ENCODE results near the gene DOCK8. TPM values are rescaled to one million over a fixed set of nuclear protein-coding genes. Genes with fewer than 3 reads are reported as not detected.

Gene DOCK8
- total RNA-seq, 2 experiments from 2014 or later = 270 to 283 TPM

DNA sequence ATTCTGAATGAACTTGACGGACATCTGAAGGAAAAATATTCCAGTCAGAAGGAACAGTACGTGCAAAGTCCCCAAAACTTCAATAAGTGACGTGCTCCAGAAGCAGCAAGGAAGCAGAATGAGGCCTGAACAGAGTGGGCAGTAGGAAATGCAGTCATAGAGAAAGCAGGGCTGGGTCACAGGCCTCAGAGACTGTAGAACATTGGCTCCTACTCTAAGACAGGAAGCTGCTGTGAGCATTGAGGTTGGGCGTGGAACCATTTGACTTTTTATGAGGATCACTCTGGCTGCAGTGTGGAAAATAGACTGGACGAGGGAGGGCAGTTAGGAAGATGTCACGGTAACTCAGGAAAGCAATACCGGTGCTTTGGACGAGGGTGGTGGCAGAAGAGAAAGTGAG lies 64.0 kb downstream of the DOCK8 start:
- H3K4me1 Mint-ChIP-seq = peaks cover 36% of the 10 kb centered on the region
- ChIA-PET POLR2A (no interaction called here), CTCF (interaction anchor here (1.1 to 3.4 kb wide), 3 partner anchors 16 to 63 kb away, joined by 3 to 17 read pairs (median 8); no protein-coding TSS in a partner anchor)
- no peak overlapping the region for H3K27ac Mint-ChIP-seq
- H3K27me3 Mint-ChIP-seq = no peaks in the 10 kb centered on the region
- no peaks in the 10 kb centered on the region for H3K9me3 Mint-ChIP-seq
- DNase-seq = peak; percentile 65
- H3K4me3 Mint-ChIP-seq = no peak overlapping the region
- peaks cover 45% of the 10 kb centered on the region for H3K36me3 Mint-ChIP-seq (ENCODE audit: low read depth)

DNA sequence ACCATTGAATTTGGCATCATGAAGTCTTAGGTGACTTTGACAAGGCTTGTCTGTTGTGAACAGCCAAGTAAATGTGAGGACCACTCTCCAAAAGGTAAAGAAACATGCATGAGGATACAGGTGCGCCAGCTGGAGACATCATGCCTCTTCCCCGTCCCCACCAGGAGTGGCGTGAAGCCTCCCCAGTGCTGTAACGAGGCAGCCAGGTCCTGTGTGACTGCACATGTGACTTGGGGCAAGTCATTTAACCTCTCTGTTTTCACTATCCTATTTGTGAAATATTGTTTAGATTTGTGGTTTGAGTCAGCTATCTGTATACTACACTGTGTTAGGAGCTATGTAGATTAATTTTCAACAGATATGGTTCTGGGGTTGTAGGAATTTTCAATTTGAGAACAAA lies 65.0 kb downstream of the DOCK8 start:
- no peak for DNase-seq

DNA sequence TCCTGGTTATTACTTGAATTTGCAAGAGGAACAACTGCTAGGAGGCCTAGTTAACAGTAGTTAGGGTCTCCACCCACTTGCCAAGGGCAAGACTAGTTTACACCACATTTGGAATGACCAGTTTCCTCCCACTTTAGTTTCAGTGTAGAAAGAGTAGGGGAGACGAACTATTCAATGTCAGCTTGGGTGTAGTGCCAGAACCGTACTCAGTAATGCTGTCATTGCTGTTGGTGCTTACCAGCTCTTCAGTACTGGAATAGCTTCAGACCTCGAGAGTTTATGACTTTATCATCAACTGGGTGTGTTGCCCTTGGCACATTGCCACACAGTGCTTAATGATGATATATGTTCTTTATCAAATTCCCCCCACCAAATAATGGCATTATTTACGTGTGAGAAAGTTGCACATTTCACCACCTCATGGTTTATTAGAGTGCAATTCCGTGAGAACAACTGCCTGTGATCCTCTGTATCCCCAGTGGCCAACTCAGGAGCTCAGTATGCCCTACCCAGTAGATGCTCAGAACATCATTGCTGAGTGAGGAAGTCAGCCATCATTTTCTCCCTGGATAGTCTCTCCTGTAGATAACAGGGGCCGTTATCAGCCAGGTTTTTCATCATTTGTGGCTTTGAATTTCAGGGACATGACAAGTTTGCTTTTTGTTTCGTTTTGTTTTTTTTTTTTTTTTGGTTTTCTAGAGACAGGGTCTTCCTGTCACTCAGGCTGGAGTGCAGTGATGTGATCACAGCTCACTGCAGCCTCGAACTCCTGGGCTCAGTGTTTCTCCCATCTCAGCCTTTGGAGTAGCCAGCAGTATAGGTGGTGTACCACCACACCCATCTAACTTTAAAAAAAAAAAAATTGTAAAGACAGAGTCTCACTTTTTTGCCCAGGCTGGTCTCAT lies 67.3 kb downstream of the DOCK8 start:
- POLR2A ChIA-PET = interaction anchor here (0.9 to 1.3 kb wide), 2 partner anchors 7 to 9 kb away, joined by 3 to 9 read pairs; no protein-coding TSS in a partner anchor
- Mint-ChIP-seq H3K27me3 (no peaks in the 10 kb centered on the region), H3K9me3 (no peaks in the 10 kb centered on the region), H3K4me1 (peaks cover 42% of the 10 kb centered on the region), H3K36me3 (ENCODE audit: low read depth) (peaks cover 49% of the 10 kb centered on the region), H3K4me3 (peak overlapping the region; percentile 66), H3K27ac (peak overlapping the region; percentile 90)
- peak; percentile 44 for DNase-seq
- CTCF ChIA-PET = interaction anchor here (0.8 to 1.9 kb wide), 4 partner anchors 10 to 162 kb away, joined by 3 to 4 read pairs (median 4); no protein-coding TSS in a partner anchor

More for the DNA sequence above, 65.0 kb downstream of the DOCK8 start:
- Mint-ChIP-seq H3K36me3 (ENCODE audit: low read depth) (peaks cover 44% of the 10 kb centered on the region), H3K4me3 (no peak overlapping the region), H3K4me1 (peaks cover 44% of the 10 kb centered on the region), H3K27ac (peak overlapping the region; percentile 71), H3K27me3 (no peaks in the 10 kb centered on the region), H3K9me3 (no peaks in the 10 kb centered on the region)
- CTCF ChIA-PET = interaction anchor here (1.5 to 1.9 kb wide), 4 partner anchors 13 to 65 kb away, joined by 4 to 8 read pairs (median 6); partner anchors contain the start of gene DOCK8
- POLR2A ChIA-PET = no interaction called here

DNA sequence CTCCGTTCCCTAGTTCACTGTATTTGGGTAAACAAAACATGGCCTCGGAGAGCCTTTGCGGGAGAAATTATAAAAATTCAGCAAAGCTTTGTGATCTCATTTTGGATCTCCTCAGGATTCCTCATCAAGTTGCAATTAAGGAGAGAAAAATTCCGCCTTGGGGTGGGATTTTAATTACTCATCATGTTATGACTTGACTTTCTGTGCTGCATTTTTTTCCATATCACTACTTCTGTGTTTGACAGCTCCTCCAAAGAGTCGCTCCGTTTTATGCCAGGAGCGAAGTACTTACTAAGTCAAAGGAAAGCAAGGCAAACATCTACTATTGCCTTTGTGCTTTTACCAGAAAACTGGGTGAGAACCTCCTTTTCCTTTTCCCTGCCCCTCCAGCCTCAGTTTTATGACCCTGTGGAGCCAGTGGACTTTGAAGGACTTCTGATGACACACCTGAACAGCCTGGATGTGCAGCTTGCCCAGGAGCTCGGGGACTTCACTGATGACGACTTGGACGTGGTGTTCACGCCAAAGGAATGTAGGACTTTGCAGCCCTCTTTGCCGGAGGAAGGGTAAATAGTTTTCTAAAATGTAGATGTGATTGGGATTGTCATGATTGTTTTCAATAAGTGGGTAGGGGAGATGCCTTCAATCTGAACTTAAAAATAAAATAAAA lies 71.5 kb downstream of the DOCK8 start:
- ChIA-PET POLR2A (no interaction called here), CTCF (interaction anchor here (1.1 to 1.5 kb wide), 2 partner anchors 13 to 20 kb away, joined by 3 to 9 read pairs; no protein-coding TSS in a partner anchor)
- Mint-ChIP-seq H3K4me3 (no peak overlapping the region), H3K9me3 (no peaks in the 10 kb centered on the region), H3K27me3 (no peaks in the 10 kb centered on the region), H3K36me3 (ENCODE audit: low read depth) (peaks cover 84% of the 10 kb centered on the region), H3K4me1 (peaks cover 58% of the 10 kb centered on the region), H3K27ac (peak overlapping the region; percentile 17)
- DNase-seq = no peak

DNA sequence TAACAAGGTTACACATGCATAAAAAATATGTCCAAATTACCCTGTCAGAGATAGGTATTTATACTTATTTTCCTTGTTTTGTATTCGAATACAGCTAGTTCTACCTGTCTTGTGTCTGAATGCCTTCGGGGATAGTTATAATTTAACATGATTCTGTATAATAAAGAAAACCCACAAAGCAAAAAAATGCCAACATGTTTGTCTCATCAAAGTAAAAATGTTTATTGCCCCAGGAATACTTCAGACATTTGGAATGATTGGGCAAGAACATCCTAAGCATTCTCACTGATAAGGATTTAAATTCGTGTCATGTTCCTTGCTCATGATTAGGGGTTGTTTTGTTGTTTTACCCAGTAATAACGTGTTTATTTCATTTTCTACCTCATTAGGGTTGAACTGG lies 74.5 kb downstream of the DOCK8 start:
- peaks cover 46% of the 10 kb centered on the region for H3K4me1 Mint-ChIP-seq
- no peak for DNase-seq
- H3K36me3 Mint-ChIP-seq (ENCODE audit: low read depth) = peaks cover 79% of the 10 kb centered on the region
- CTCF ChIA-PET = interaction anchor here (1.4 kb wide), 2 partner anchors 9 to 17 kb away, joined by 3 to 5 read pairs; no protein-coding TSS in a partner anchor
- H3K9me3 Mint-ChIP-seq = no peaks in the 10 kb centered on the region
- no peak overlapping the region for H3K4me3 Mint-ChIP-seq
- H3K27ac Mint-ChIP-seq = no peak overlapping the region
- POLR2A ChIA-PET = interaction anchor here (0.9 kb wide), 1 partner anchor 8 kb away, joined by 3 read pairs; no protein-coding TSS in a partner anchor
- H3K27me3 Mint-ChIP-seq = no peaks in the 10 kb centered on the region

DNA sequence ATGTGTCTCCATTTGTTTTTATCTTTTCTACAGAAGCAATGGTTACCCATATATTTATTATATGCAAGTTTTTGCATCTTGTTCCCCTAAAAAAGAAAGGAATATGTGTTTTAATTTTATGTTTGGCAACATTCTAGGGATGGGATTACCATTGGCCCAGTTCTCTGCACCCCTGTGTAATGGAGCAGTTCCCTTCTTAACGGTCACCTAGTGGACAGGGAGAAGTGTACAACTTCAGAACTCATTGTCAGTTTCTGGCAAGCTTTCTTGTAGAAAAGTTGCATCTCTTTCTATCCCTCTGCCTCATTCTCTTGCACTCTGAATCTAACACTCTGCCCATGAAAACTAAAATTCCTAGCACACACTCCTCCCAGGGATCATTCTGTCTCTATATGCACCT lies 78.2 kb downstream of the DOCK8 start:
- ChIA-PET CTCF (interaction anchor here (0.8 to 4.1 kb wide), 5 partner anchors 8 to 71 kb away, joined by 3 to 17 read pairs (median 4); no protein-coding TSS in a partner anchor), POLR2A (no interaction called here)
- H3K4me1 Mint-ChIP-seq = peaks cover 52% of the 10 kb centered on the region
- no peaks in the 10 kb centered on the region for H3K27me3 Mint-ChIP-seq
- DNase-seq = no peak
- H3K36me3 Mint-ChIP-seq (ENCODE audit: low read depth) = peaks cover 77% of the 10 kb centered on the region
- no peaks in the 10 kb centered on the region for H3K9me3 Mint-ChIP-seq
- H3K4me3 Mint-ChIP-seq = no peak overlapping the region
- H3K27ac Mint-ChIP-seq = no peak overlapping the region

DNA sequence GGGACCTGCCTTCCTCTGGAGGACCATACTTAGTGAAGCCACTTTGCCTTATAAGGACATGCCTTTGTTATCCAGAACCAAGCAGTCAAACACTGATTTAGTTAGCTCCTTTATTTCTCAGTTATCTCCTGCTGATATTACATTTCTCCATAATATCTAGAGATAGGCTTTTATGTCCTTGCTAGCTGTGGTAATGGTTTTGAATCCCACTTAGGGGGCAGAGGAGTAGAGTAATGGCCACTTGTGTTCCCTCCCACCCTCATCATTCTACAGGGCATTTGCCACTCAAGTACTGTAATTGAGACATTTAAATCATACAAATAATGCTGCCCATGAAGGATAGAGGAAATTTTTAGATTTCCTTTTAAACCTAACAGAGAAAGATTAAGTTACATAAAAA lies 80.9 kb downstream of the DOCK8 start:
- Mint-ChIP-seq H3K27me3 (no peaks in the 10 kb centered on the region), H3K36me3 (ENCODE audit: low read depth) (peaks cover 74% of the 10 kb centered on the region), H3K4me3 (no peak overlapping the region), H3K4me1 (peaks cover 44% of the 10 kb centered on the region), H3K9me3 (no peaks in the 10 kb centered on the region), H3K27ac (no peak overlapping the region)
- CTCF ChIA-PET = interaction anchor here (0.8 to 4.1 kb wide), 4 partner anchors 11 to 72 kb away, joined by 3 to 17 read pairs (median 3); no protein-coding TSS in a partner anchor
- no peak for DNase-seq
- POLR2A ChIA-PET = no interaction called here

DNA sequence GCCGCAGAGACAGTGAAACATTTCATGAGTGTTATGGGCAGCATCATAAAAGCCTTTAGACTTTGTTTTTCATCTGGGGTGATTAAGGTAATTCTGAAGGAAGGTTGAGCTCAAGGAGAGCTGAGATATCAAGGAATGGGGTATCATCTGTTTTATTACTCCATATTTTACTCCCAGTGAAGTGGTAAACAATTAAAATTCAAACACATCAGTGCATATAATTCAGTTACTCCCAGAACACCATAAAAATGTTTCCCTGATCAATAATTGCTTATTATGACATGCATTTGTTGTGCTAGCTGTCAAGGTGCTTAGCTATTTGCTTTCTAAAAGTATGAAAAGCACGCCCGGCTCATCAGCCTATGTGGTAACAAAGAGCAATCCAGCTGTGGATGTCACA lies 81.7 kb downstream of the DOCK8 start:
- H3K4me1 Mint-ChIP-seq = peaks cover 43% of the 10 kb centered on the region
- H3K36me3 Mint-ChIP-seq (ENCODE audit: low read depth) = peaks cover 76% of the 10 kb centered on the region
- H3K27ac Mint-ChIP-seq = no peak overlapping the region
- no peaks in the 10 kb centered on the region for H3K27me3 Mint-ChIP-seq
- ChIA-PET POLR2A (interaction anchor here (0.5 kb wide), 1 partner anchor 9 kb away, joined by 7 read pairs; no protein-coding TSS in a partner anchor), CTCF (interaction anchor here (2.6 to 4.1 kb wide), 2 partner anchors 19 to 81 kb away, joined by 10 to 17 read pairs; partner anchors contain the start of gene DOCK8)
- no peak for DNase-seq
- no peaks in the 10 kb centered on the region for H3K9me3 Mint-ChIP-seq
- no peak overlapping the region for H3K4me3 Mint-ChIP-seq

DNA sequence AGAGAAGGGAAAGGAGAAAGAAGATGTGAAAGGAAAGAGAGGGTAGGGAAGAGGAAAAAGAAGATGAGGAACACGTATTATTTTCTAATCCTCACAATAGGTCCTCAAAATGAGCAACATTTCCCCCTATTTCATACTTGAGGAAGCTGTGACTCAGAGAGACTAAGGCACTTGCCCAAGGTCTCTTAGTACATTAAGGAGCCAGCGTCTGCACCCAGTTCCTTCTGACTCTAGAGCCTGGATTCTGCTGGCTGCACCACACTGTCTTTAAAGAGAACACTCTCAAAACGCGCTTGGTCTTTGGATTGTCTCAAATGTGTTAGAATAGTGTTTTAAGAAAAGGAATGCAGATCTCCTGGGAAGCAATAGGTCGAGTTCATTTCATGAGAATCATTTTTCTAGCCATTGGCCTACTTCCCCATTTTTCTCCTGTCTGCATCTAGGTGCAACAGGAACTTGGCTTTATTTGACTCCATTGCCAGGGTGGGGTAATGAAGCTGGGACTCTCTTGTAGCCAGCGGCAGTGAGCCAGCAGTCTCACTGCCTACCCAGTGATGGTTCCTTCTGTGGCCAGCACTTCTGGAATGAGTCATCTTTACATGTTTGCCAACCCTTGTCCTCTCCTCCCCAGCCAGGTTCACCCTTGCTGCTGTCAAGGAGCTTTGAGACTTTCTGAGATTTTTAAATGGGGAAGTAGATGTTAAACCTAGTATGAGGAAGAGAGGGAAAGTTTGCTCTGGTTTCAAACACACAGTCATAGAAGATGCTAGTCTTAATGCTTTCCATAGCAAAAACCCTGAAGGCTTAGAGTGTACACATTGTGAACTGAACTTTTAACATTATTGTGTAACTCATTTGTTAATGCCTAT lies 82.7 kb downstream of the DOCK8 start:
- DNase-seq = no peak
- Mint-ChIP-seq H3K4me3 (no peak overlapping the region), H3K27me3 (no peaks in the 10 kb centered on the region), H3K9me3 (no peaks in the 10 kb centered on the region), H3K4me1 (peaks cover 43% of the 10 kb centered on the region), H3K27ac (no peak overlapping the region), H3K36me3 (ENCODE audit: low read depth) (peaks cover 85% of the 10 kb centered on the region)
- CTCF ChIA-PET = interaction anchor here (0.7 to 2.6 kb wide), 3 partner anchors 14 to 82 kb away, joined by 3 to 10 read pairs (median 3); partner anchors contain the start of gene DOCK8
- POLR2A ChIA-PET = no interaction called here

DNA sequence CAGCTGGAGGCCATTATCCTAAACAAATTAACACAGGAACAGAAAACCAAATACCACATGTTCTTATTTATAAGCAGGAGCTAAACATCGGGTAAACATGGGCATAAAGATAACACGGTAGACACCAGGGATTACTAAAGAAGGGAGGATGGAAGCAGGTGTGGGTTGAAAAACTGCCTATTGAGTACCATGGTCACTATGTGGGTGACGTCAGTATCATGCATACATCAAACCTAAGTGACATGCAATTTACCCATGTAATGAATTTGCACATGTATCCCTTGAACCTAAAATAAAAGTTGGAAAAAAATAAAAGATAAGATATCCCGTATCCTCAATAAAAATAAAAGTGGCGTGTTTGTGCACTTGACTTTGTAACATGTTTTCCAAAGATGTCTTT lies 88.8 kb downstream of the DOCK8 start:
- CTCF ChIA-PET = interaction anchor here (0.6 kb wide), 1 partner anchor 11 kb away, joined by 4 read pairs; no protein-coding TSS in a partner anchor
- H3K4me3 Mint-ChIP-seq = no peak overlapping the region
- POLR2A ChIA-PET = no interaction called here

DNA sequence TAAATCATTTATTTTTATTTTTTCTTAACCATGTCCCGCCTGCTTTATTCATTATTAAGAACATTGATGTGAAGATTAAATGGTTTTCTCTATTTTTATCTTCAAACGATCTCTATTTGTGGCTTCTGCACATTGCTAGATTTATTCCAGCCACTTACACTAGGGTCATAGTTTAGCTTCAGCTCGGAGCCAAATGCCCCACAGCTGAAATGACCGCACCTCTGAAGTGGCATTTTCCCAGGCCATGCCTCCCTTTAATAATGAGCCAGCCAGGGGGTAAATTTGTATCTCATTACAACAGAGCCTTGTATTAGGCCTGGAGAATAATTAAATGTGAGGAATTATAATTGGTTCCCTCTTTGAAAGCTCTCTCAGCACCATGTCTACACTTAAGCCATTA lies 89.4 kb downstream of the DOCK8 start:
- peaks cover 75% of the 10 kb centered on the region for H3K36me3 Mint-ChIP-seq (ENCODE audit: low read depth)
- no peak for DNase-seq
- no peak overlapping the region for H3K27ac Mint-ChIP-seq
- H3K4me1 Mint-ChIP-seq = peaks cover 5% of the 10 kb centered on the region
- H3K4me3 Mint-ChIP-seq = no peak overlapping the region
- POLR2A ChIA-PET = no interaction called here
- H3K27me3 Mint-ChIP-seq = no peaks in the 10 kb centered on the region
- CTCF ChIA-PET = no interaction called here
- no peaks in the 10 kb centered on the region for H3K9me3 Mint-ChIP-seq

More for the DNA sequence above, 88.8 kb downstream of the DOCK8 start:
- no peaks in the 10 kb centered on the region for H3K27me3 Mint-ChIP-seq
- no peak overlapping the region for H3K27ac Mint-ChIP-seq
- peaks cover 76% of the 10 kb centered on the region for H3K36me3 Mint-ChIP-seq (ENCODE audit: low read depth)
- DNase-seq = no peak
- H3K9me3 Mint-ChIP-seq = no peaks in the 10 kb centered on the region
- H3K4me1 Mint-ChIP-seq = peaks cover 5% of the 10 kb centered on the region
